22Rv1 (cell line): ENCODE results near the gene SYT6.

Source experiments
- H3K27ac ChIP-seq: fragments of 450-650 bp; 2 replicates; pipeline ENCODE4 v1.5.1; 2017
- ZFX ChIP-seq: fragments of 450-650 bp; IDR thresholded peaks from 2 replicates; pipeline ENCODE4 v1.6.1; 2017; ENCODE audit warnings: antibody characterized with exemption, borderline replicate concordance
- TF ChIP-seq, protein P1 (sequence below): fragments of 450-650 bp; IDR thresholded peaks from 2 replicates; pipeline ENCODE4 v1.5.1; 2017; ENCODE audit warnings: mild to moderate bottlenecking

SYT6 gene

DNA sequence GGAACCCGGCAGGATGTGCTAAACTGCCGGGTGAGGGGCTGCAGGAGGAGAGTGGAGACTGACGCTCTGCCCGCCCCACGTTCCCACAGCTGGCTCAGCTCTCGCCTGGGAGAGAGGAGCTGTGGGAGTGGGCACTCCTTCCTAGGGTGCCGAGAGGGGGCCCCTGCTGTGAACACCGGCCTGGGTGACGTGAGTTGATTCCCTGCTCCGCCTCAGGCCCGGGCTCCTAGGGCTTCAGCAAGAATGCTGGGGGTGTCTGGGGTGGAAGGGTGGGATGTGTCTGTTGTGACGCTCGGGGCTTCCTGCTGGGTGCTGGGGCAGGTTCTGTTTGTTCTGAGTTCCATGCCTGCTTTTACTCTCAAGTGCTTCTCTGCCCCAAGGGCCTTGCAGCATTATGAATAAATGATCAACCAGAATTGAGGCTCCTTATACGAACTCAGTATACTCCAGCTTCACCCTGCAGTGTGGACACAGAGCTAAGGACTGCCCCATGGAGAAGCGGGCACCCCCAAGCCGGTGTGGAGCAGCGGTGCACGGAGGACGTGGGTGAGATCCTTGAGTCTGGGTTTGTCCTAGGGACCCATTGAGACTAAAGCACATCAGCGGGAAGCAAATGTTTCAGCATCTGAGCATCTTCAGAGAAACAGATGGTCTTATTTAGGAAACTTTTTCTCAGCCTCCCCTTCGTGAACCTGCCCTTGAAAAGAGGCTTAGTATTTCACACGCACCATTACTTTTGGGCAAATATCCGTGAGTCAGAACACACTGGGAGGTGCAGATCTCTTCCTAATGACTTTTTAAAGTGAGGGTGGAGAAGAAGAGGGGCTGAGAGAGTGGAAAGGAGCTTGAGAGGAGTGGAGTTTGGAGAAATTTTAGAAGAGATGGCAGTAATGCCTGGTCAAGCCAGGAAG lies 41.7 kb downstream of the SYT6 start:
- TF ChIP-seq, protein P1, sequence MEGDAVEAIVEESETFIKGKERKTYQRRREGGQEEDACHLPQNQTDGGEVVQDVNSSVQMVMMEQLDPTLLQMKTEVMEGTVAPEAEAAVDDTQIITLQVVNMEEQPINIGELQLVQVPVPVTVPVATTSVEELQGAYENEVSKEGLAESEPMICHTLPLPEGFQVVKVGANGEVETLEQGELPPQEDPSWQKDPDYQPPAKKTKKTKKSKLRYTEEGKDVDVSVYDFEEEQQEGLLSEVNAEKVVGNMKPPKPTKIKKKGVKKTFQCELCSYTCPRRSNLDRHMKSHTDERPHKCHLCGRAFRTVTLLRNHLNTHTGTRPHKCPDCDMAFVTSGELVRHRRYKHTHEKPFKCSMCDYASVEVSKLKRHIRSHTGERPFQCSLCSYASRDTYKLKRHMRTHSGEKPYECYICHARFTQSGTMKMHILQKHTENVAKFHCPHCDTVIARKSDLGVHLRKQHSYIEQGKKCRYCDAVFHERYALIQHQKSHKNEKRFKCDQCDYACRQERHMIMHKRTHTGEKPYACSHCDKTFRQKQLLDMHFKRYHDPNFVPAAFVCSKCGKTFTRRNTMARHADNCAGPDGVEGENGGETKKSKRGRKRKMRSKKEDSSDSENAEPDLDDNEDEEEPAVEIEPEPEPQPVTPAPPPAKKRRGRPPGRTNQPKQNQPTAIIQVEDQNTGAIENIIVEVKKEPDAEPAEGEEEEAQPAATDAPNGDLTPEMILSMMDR = no peak
- no peak overlapping the region for H3K27ac ChIP-seq

DNA sequence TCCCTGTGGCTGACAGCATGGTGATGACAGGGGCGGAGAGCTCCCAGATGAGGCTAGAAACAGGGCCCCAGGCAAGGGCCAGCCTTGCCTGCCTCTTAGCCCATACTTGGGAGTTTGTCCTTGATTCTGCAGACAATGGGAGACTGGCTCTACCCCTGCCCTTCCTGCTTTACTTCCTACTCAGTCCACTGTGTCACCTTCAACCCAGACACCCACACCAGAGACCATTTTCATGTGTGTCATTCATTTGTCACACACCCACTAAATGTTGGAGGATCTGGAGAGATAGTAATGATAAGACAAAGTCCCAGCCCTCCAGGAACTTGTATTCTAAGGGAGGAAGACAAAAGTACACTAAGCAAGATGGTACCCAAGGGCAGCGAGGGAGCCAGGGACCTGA lies 43.7 kb downstream of the SYT6 start:
- no peak overlapping the region for H3K27ac ChIP-seq
- TF ChIP-seq ZFX = no peak
- TF ChIP-seq, protein P1 = no peak

DNA sequence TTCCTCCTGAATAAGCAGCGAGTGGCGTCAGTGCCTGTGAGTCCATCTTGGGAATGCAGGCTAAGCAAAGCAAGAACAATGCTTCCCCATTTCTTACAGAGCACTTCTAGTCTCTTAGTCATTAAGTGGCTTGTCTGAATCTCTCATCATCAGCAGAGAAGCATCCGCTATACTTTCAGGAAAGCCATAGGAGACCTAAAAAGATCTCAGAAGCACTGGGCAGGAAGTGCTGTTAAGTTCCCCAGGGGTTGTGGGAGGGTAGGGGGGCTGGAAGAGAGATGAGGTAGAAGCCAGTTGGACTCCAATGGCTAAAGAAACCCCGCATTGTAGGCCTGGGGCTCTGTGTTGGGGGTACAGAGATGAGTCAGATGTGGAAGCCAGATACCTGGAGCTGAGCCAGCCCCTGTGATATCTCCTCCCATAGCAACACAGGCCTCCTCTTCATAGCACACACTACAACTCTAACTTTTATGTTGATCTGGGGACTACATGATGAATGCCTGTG lies 44.9 kb downstream of the SYT6 start:
- TF ChIP-seq, protein P1 = no peak
- no peak for TF ChIP-seq ZFX
- H3K27ac ChIP-seq = no peak overlapping the region

DNA sequence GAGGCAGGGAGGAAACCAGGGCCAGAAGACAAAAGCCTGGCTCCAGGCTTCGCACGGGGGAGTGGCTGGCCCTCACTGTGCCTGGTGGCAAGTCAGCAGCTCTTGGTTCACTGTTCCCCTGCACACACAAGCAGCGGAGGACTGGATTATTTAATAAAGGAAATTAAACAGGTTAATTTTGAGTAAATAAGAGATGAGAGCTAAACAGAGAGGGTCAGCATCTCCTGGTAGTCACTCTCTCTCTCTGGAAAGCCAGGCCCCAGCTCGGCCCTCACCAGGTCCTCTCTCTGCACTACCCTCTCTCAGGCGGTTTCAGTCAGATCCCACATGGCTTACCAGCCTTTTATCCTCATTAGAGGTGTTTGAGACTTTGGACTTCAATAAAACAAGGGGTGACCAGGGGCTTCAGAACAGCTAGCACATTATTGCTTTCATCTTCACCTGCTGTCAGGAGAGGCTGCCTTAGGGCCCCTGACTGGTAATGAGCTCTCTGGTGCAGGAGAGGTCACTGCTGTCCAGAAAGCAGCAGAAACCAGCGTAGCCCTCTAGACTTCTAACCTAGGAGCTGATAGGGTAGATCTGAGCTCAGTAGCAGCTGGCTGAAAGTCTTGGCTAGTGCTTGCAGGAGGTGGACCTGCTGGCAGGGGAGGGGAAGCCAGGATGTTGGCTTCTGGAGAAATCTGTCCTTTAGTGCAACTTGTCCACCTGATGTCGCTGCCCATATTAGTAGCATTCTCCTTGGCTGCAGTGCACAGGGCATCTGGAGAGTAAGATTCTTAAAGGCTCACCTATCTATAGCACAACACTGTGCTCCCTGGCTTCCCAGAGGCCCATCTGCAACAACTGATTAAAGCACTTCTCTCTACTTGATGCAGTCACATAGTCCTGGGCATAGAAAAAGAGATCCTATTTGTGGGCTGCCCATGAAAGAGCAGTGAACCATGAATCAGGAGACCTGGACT lies 45.9 kb downstream of the SYT6 start:
- no peak overlapping the region for H3K27ac ChIP-seq
- TF ChIP-seq ZFX = no peak
- TF ChIP-seq, protein P1 = no peak

DNA sequence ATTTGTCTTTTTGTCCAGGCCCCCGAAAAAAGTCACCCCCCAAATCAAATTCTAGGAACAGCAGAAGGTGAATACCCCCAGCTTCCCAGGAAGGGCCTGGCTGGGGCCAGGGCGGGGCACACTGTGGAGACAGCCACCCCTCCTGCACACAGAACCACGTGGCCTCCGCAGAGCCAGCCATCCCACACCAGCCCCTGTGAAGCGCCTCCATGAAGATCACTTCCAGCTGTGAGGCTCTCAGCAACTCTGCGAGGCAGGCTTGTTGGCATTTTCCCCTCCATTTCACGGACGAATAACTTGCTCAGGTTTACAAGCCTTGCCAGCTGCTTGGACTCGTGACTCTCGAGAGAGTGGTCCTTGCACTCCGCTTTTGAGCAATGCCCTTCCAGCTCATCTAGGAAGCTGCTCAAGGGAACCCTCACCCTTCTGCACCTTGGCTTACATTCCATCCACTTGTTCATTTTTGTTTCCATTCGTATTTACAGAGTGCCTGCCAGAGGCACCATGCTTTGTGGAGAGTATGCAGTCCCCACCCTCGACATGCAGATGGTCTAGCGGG lies 48.2 kb downstream of the SYT6 start:
- H3K27ac ChIP-seq = no peak overlapping the region
- TF ChIP-seq, protein P1 = no peak
- TF ChIP-seq ZFX = no peak

DNA sequence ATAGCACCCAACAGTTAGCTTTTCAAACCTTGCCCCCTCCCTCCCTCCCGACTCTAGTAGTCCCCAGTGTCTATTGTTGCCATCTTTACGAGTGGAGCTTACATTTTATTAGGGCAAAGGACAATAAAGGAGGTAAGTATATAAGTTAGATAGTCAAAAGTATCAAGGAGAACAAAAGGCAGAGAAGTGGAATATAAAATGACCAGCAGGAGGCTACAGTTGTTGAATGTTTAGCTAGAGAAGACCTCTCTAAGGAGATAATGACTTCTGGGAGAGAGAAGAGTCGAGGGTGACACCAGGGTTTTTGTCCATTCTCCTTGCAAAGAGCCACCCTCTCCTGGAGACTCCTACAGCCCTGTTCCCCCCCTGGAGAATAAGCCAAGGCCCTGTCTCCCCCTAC lies 48.7 kb downstream of the SYT6 start:
- H3K27ac ChIP-seq = no peak overlapping the region
- TF ChIP-seq, protein P1 = no peak
- TF ChIP-seq ZFX = no peak
